Kidney epithelial cell (primary cell): Measurements from ENCODE around the gene CBX7. TPM values are rescaled to one million over a fixed set of nuclear protein-coding genes. Genes with fewer than 3 reads are reported as not detected.

Experiments
- DNase-seq: peaks from one replicate; pipeline ENCODE4 v3.0.0-alpha.2; 2010; ENCODE audit warnings: low read depth
- H3K27me3 ChIP-seq: 2 replicates; pipeline ENCODE4 v1.6.0; 2011; ENCODE audit warnings: low read length; ENCODE audit not compliant: control insufficient read depth, insufficient read depth
- H3K36me3 ChIP-seq: 2 replicates; pipeline ENCODE4 v1.5.1; 2011; ENCODE audit warnings: low read length; ENCODE audit not compliant: control insufficient read depth, insufficient read depth
- H3K4me3 ChIP-seq: 2 replicates; pipeline ENCODE4 v1.5.1; 2011; ENCODE audit warnings: low read depth, mild to moderate bottlenecking, control low read depth, low read length
- total RNA-seq: library from RNA; depleted of rRNA; stranded (reverse); fragments of >200 nt; gene quantifications from 2 replicates; pipeline ENCODE4 v1.2.3, GENCODE V29; 2015
- TF ChIP-seq, protein P1 (sequence below): IDR thresholded peaks from 2 replicates; pipeline ENCODE4 v1.5.1; 2011; ENCODE audit warnings: mild to moderate bottlenecking, moderate library complexity, low read length, control low read depth, inconsistent platforms; ENCODE audit not compliant: insufficient read depth, poor library complexity, severe bottlenecking

The CBX7 gene
- total RNA-seq, 1 donor from 2014 or later, result 2.9 TPM

DNA sequence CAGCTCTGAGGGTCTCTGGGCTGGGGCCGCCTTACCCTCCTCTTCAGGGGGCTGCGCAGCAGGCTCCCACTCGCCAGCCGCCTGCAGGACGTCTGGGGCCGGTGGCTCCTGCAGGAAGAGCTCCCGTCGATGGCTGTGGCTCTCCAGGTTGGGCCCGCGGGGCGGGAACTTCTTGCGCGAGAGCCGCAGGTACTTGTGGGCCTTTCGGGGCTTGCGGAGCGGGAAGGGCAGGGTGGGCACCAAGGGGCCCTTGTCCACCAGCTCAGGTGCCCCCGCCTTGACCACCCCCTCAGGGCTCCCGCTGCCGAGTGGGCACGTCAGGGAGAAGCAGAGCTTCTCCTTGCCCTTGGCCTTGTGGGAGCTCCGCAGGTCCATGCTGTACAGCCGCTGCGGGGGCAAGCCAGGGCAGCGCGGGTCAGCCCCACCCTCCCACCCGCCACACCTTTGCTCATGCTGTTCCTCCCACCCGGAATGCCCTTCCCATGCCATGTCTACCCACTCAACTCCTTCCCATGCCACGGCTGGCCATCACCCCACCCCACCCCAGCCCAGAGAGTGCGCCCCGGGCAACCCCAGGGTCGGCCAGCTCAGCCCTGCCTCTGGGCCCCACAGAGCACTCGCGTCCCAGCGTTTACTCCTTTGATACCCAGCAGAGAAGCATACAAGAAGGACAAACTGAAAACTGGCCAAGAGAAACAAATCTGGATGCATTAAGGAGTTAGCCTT is 18.0 kb downstream of the CBX7 start:
- TF ChIP-seq, protein P1, sequence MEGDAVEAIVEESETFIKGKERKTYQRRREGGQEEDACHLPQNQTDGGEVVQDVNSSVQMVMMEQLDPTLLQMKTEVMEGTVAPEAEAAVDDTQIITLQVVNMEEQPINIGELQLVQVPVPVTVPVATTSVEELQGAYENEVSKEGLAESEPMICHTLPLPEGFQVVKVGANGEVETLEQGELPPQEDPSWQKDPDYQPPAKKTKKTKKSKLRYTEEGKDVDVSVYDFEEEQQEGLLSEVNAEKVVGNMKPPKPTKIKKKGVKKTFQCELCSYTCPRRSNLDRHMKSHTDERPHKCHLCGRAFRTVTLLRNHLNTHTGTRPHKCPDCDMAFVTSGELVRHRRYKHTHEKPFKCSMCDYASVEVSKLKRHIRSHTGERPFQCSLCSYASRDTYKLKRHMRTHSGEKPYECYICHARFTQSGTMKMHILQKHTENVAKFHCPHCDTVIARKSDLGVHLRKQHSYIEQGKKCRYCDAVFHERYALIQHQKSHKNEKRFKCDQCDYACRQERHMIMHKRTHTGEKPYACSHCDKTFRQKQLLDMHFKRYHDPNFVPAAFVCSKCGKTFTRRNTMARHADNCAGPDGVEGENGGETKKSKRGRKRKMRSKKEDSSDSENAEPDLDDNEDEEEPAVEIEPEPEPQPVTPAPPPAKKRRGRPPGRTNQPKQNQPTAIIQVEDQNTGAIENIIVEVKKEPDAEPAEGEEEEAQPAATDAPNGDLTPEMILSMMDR, result no peak
- no peak for DNase-seq
- no peak overlapping the region for H3K4me3 ChIP-seq
- H3K27me3 ChIP-seq, result no peaks in the 10 kb centered on the region
- no peaks in the 10 kb centered on the region for H3K36me3 ChIP-seq

DNA sequence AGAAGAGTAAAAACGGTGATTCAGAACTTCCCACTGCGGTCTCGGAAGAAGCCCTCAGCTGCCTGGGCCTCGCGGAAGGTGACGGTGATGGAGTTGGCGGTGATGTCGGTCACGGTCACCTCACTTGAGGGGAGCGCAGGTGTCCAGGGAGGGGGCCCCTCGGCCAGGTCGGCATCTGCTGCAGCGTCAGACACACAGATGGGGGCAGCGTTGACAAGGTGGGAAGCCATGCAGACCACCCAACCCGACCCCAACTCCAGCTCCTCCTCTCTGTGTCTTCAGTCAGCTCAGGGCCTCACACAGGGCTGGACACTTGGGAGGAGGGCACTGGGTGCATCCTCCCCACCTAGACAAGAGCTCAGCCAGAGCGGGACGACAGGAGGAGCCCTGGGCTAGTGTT is 18.6 kb downstream of the CBX7 start:
- TF ChIP-seq, protein P1, result no peak
- no peaks in the 10 kb centered on the region for H3K36me3 ChIP-seq
- DNase-seq, result no peak
- H3K27me3 ChIP-seq, result no peaks in the 10 kb centered on the region
- H3K4me3 ChIP-seq, result no peak overlapping the region

DNA sequence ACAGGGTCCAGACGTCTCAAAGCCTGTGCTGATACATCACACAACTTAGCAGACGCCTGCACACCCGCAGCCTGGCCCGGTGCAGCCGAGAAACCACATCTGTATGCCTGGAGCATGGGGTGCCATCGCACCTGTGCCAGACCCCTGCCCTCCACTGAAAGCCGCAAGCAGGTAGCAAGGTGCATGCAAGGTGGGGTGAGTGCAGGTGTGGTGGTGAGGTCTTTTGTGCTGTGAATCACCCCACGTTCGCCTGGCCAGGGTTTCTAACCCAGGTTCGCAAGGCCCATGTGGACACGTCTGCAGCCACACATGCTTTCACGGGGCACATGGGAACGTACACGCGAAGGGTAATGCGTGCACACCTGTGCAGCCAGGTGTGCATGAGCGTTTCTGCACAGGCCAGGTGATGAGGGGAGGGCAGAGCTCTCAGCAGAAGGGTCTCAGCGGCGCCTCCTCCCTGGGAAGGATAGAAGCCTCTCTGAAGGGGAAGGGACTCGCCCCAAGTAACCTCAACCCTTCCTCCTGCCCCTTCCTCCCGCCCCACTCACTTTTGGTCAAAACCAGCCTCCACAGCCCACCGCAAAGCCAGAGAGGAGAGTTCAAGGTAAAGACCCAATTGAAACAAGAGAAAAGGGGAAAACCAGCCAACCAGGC is 19.5 kb downstream of the CBX7 start:
- TF ChIP-seq, protein P1, result no peak
- H3K36me3 ChIP-seq, result no peaks in the 10 kb centered on the region
- H3K4me3 ChIP-seq, result no peak overlapping the region
- H3K27me3 ChIP-seq, result peaks cover 2% of the 10 kb centered on the region
- DNase-seq, result no peak

DNA sequence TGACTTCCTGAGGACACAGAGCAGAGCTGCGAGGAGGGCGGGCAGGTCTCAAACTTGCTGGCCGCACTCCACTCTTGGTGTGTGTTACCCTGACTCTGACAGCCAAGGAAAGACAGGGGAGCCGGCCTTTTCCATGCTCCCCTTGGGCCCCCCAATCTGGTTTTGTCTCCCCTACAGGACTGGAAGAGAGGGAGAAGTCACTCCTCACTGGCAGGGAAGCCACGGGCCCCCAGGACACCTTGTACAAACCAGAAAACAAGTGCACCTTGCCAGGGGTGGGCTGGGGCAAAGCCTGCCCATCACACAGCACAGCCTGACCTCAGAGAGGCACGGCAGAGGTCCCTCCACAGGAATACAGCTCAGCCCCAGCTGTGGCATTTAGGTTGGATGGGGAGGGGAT is 20.2 kb downstream of the CBX7 start:
- H3K36me3 ChIP-seq, result no peaks in the 10 kb centered on the region
- no peak overlapping the region for H3K4me3 ChIP-seq
- TF ChIP-seq, protein P1, result no peak
- H3K27me3 ChIP-seq, result peaks cover 2% of the 10 kb centered on the region
- no peak for DNase-seq

DNA sequence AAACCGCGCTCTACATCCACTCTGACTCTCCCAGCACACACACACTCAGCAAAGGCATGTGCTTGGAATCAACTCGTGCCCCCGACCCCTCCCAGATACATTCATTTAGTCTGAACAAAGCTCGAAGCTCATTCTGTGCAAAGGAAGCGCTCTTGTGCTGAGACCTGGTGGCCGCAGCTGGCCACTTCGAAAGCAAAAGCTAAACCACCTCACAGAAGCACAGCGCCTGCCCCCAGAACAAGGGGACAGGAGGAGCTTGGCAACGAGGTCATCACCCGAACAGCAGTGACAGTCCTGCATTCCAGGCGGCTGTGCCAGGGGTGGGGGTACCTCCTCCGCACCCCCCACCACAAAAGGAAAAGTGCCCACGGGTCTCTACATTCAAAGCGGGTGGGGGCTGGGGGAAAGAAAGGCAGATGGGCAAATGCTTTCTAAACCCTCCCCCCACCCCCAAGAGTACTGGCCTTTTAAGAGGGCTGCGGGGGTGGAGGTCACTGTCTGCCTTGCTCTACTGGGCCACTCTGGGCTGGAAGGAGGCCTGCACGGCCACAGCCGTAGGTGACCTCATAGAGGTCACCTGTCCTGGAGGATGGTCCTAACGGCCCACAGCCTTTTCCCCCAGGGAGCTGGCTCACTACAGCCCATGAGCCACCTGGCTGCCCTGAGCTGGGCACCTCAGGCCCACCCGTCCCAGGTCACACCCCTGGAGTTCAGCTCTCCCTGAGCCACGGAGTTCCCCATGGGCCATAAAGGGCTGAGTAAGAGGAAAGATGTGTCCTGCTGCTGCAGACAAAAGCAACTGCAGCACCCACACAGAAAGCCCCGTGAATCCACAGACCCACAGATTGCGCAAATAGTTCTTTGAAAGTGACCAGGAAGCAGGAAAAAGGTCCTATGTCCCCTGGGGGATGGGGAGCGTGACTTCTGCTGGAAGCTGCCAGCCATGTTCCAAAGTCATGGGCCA is 21.3 kb downstream of the CBX7 start:
- Histone ChIP-seq H3K27me3 (peaks cover 2% of the 10 kb centered on the region), H3K36me3 (no peaks in the 10 kb centered on the region), H3K4me3 (no peak overlapping the region)
- TF ChIP-seq, protein P1, result no peak
- no peak for DNase-seq
